Measurements from ENCODE around the gene HDAC4.

Gene HDAC4

DNA sequence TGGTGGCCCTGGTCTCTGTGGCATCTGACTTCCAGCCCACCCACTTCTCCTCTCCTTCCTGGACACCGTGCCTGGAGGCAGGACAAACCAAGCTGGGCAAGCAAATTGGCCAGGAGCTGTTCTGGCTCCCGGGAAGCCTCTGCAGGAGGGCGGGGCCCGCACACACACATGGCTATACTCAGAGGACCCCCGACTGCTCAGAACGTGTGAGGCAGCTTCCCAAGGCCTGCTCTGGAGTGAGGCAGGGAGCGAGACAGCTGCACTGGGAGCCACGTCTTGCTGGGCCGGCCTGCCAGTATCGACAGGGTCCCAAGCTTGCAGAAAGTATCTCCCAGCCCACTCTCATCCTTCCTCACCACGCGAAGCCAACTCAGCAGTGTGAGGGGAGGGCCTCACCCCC is 295.6 kb downstream of the HDAC4 start:
- no peak for DNase-seq (ENCODE audit: low read depth)

DNA sequence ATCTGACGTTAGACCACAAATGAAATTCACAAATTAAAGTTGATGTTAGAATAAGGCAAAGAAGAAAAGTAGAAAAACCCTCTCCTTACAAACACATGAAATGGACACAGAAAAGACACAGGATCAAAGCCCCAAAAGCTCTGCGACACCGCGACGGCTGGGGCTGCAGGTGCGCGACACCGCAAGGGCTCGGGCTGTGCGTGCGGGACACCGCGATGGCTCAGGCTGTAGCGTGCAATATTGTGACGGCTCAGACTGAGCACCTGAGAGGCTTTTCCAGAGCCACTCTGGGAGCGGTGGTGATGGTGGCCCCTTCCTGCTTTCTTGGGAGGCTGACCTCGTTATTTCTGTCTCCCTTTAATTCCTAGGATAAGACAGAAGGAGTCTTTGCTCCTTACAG is 296.0 kb downstream of the HDAC4 start:
- no peak for DNase-seq (ENCODE audit: low read depth)

DNA sequence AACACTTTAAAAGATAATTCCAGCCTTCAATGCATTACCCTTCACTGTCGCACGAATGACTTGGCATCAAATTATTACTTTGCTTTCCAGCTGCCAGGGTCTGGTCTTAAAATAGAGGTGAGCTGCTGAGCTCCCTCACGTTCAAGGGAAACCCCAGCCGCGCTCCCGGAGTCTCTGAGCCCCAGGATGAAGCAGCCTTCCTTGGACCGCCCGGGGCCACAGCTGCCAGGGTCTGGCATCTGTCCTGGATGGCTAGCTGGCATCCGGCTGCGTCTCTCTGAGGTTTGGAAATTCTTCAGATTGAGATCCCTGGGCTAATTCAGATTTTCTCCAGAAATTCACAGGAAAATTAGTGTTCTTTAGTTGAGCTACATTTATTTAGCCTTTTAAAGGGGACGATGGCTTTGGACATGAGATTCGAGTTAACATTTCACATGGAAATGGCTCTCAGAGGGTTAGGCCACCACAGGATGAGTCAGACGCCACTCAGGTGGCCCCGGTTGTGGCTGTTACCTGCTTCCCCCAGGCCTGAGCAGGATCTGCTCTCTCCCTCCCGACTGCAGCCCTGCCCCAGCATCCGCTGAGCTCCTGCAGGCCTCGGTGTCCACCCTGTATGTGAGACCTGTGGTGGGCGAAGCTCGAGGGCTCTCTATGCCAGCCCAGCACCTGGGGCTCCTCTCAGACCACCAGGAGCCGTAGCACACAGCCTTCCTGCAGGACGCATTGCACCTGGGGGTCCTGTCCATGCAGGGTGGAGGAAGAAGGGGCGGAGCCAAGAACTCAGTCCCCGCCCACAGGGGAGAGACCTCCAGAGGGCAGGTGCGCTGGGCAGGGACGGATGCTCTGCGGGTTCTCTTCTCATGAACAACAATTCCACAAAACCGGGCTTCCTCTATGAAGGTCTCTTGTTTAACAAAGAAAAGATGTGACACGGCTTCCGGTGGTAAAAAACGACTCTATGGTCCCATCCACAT is 297.4 kb downstream of the HDAC4 start:
- no peak for DNase-seq (ENCODE audit: low read depth)

GRCh38 chr2:239102266-239102665 is 298.6 kb downstream of the HDAC4 start:
- DNase-seq (ENCODE audit: low read depth): no peak

- DNase-seq (ENCODE audit: low read depth): no peak
Measured at GRCh38 chr2:239101807-239102206, 299.0 kb downstream of the HDAC4 start.

DNA sequence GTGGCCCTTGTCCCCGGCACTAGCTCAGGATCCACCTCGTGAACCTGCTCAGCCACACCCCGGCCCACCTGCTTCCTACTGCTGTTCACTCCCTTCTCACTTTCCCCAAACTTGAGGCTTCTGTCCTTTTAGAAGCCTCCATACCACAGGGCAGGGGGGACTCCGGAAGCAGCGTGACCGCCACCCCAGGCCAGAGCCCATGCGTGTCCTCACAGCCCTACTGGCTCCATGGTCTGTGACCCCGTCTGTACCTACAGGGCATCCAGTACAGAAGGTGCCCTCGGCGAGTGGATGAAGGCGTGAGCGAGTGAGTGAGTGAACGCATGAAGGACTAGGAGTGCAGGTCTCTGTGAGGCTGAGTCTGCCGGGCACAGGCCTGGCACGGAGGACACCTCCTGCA is 299.7 kb downstream of the HDAC4 start:
- no peak for DNase-seq (ENCODE audit: low read depth)

DNA sequence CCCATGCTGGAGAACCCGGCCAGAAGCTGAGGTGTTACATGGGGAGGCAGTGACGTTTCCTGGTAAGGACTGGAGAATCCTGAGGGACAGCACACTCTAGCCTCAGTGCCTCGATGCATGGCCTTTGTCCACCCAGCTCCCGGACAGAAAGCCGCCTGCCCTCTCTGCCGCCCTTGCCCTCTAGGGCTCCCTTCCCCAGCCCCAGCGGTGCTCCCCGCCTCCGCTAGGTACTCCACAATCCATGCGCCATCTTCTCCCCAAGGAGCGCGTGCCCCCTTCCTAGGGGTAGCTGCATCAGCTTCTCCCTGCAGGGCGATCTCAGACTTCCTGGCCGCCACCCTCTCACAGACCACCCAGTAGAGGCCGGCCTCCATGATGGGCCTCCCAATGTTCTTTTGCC is 301.3 kb downstream of the HDAC4 start:
- DNase-seq (ENCODE audit: low read depth): no peak

DNA sequence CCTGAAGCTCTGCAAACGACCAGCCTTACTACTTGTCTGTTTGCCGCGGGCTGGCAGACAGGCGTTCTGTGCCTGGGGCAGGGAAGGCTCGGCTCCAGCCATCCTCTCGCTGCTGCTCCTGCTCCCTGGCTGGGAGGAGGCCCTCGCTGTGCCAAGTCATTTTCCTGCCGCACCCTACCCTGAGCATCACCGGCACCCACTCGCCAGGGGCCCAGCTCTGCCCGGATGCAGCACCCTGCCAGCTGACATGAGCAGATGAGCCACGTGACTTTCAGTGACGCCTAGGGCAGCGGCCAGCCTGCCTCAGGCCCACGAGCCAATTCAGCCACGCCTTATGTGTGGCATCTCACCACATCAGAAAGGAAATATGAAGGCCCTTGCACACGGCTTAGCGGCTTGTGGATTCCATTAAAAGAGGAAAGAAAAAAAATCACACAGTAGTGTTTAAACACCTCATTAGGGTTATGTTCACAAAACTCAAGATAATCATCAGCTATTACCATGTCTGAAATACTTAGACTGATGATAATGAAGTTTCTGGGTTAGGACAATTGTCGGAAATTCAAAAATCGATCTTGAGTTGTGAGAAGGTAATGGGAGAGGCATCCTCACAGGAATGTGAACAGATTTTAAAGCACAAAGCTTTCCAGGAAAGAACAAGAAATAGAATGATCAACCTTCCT is 302.4 kb downstream of the HDAC4 start:
- no peak for DNase-seq (ENCODE audit: low read depth)

DNA sequence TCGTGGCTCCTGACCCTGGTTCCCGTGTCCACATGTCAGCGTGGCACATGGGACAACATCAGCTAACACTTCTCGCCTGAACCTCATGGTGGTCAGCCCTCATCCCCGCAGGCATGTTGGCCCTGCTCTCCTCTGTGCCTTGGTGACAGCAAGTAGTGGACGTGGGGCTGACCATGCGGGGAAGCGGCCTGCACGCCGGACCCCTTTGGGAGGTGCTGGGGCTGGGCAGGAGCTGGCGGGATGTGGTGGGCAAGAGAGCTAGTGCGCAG is 303.5 kb downstream of the HDAC4 start:
- no peak for DNase-seq (ENCODE audit: low read depth)

DNA sequence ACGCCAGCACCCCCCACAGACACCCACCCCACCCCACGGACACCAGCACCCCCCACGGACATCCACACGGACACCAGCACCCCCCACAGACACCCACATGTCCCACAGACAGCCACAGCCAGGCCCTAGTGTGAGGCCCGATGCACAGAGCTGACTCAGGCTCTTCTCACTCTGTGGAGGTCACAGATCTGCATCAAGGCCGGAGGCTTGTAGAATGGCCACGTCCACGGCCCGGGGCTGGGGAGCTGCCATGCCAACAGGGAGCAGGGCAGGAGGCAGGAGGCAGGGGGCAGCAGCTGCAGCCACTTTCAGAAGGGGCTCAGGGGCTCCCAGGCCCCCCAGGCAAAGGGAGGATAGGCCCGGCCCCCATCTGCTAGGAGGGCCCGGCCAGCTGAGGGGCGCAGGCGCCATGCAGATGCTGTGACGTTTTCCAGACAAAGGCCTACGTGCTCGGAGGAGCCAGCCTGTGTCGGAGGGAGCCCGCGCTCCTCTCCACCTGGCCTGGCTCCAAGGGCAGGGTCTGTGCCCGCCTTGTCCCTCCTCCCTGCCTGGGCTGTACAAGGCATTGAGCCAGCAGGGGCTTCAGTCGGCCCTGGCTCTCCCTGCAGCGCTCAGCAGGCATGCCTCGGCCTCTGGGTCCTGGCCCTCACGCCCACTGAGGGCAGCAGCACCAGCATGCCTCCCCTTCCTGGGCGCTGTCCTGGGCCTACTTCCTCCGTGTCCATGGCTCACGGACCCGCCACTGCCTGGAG is 304.0 kb downstream of the HDAC4 start:
- DNase-seq (ENCODE audit: low read depth): no peak

- DNase-seq (ENCODE audit: low read depth): no peak
Measured at GRCh38 chr2:239095460-239096081, 305.2 kb downstream of the HDAC4 start.

- DNase-seq (ENCODE audit: low read depth): no peak
Measured at GRCh38 chr2:239094867-239095266, 306.0 kb downstream of the HDAC4 start.

GRCh38 chr2:239093952-239094351 is 306.9 kb downstream of the HDAC4 start:
- no peak for DNase-seq (ENCODE audit: low read depth)

- DNase-seq (ENCODE audit: low read depth): no peak
Measured at GRCh38 chr2:239093542-239093941, 307.3 kb downstream of the HDAC4 start.

DNA sequence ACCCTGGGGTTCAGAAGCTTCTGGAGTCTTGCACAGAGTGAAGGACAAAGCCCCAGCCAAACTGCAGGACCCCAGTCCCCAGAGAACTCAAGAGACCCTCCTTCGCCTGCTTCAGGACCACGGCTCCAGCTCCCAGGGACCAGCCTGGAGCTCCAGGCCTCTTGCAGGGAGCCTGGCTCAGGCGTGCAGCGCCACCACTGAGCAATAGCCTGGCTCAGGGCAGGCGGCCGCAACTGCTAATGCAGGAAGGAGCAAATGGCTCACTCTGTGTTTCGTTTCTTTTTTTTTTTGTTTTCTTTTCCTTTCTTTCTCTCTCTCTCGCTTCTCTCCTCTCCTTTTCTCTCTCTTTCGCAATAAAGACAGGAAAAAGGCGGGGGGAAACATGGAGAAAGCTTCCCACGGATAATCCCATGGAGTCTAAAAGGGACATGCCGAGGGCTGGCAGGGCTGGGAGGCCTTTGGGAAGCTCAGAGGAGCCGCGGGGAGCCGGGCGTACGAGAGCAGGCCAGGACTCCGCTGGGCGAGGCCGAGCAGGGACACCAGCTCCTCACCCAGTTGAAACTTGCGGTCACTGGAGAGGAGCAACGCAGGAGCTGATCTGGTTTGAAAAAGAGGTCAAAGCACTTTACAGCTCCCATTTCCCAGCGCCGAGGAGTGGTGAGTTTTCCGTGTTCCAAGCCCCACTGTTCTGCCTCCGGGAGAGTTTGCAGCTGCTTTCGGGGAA is 308.1 kb downstream of the HDAC4 start:
- no peak for DNase-seq (ENCODE audit: low read depth)

GRCh38 chr2:239089884-239090283 is 310.9 kb downstream of the HDAC4 start:
- no peak for DNase-seq (ENCODE audit: low read depth)

- no peak for DNase-seq (ENCODE audit: low read depth)
Measured at GRCh38 chr2:239087046-239087710, 313.6 kb downstream of the HDAC4 start.

GRCh38 chr2:239086325-239087020 is 314.3 kb downstream of the HDAC4 start:
- no peak for DNase-seq (ENCODE audit: low read depth)

GRCh38 chr2:239085201-239085992 is 315.4 kb downstream of the HDAC4 start:
- DNase-seq (ENCODE audit: low read depth): no peak

DNA sequence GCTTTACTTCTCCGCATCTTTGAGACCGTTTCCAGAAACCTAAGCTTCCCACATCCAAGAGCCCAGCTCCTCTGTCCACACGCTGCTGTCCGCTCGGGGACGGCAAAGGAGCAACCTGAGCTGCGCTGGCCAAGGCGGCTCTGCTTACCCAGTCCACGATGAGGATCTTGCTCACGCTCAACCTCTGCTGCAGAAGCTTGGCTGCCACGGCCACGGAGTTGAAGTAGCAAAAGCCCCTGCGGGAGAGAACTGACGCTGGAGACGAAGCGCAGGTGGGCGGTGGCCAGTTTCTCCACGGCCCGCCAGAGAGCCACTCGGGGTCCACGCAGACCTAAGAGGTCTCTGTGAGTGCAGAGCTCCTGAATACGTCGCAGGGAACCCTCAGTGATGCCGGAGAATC is 316.8 kb downstream of the HDAC4 start:
- DNase-seq (ENCODE audit: low read depth): no peak
